Heart left ventricle (tissue), 16 donors: Measurements from ENCODE around the gene CATSPERD. TPM values are rescaled to one million over a fixed set of nuclear protein-coding genes. Genes with fewer than 3 reads are reported as not detected.
"Not testable (repeated sequence)": the region's sequence is repeated elsewhere in the genome, so short reads cannot be mapped to it uniquely, and the experiment has no call there.

Source experiments
- ATAC-seq, 4 donors: fragments of 200-7000 bp; cut with Tn5 transposase; one replicate each; pipeline ENCODE4 v1.9.1; 2020 to 2022; ENCODE audit warnings: moderate library complexity in 4 of 4, mild to moderate bottlenecking in 3 of 4, moderate number of reproducible peaks in 1 of 4
- DNase-seq, 5 donors: peaks; one replicate each; pipeline ENCODE4 v3.0.0-alpha.2; 2020
- H3K27ac ChIP-seq, 12 donors: fragments of 200-600 bp; sonication (generic) in 4 of 12; one replicate each; pipeline versions ENCODE4 v1.5.0 to v1.8.0; 2016 to 2022; ENCODE audit warnings: mild to moderate bottlenecking in 2 of 12
- H3K27me3 ChIP-seq, 9 donors: fragments of 200-600 bp; sonication (generic) in 2 of 9; one replicate each; pipeline versions ENCODE4 v1.5.1 to v1.8.0; 2016 to 2022; ENCODE audit warnings: mild to moderate bottlenecking in 3 of 9
- H3K36me3 ChIP-seq, 9 donors: fragments of 200-600 bp; sonication (generic) in 2 of 9; one replicate each; pipeline versions ENCODE4 v1.5.0 to v1.8.0; 2018 to 2022; ENCODE audit warnings: mild to moderate bottlenecking in 2 of 9
- H3K4me1 ChIP-seq, 12 donors: fragments of 200-600 bp; sonication (generic) in 4 of 12; one replicate each; pipeline versions ENCODE4 v1.5.0 to v1.8.0; 2016 to 2022; ENCODE audit warnings: mild to moderate bottlenecking in 3 of 12
- H3K4me3 ChIP-seq, 12 donors: fragments of 200-600 bp; sonication (generic) in 4 of 12; one replicate each; pipeline versions ENCODE4 v1.5.0 to v1.8.0; 2017 to 2022; ENCODE audit warnings: mild to moderate bottlenecking in 9 of 12, moderate library complexity in 4 of 12
- H3K9me3 ChIP-seq, 12 donors: fragments of 200-600 bp; sonication (generic) in 4 of 12; one replicate each; pipeline versions ENCODE4 v1.5.0 to v1.8.0; 2016 to 2022; ENCODE audit warnings: mild to moderate bottlenecking in 1 of 12
- CTCF ChIP-seq, 12 donors: fragments of 200-600 bp; sonication (generic) in 4 of 12; IDR thresholded peaks; one replicate each; pipeline versions ENCODE4 v1.5.0 to v1.8.0; 2018 to 2022; ENCODE audit warnings: antibody characterized with exemption in 12 of 12, mild to moderate bottlenecking in 5 of 12
- POLR2A ChIP-seq, 2 donors: fragments of 450-650 bp; IDR thresholded peaks; one replicate each; pipeline ENCODE4 v1.6.1; 2017; ENCODE audit warnings: antibody characterized with exemption in 2 of 2, mild to moderate bottlenecking in 2 of 2, moderate library complexity in 2 of 2
- WGBS, 4 donors: extraction: QIAGEN DNeasy Blood & Tissue Kit in 2 of 4; methylation state at CpG; one replicate each; pipeline versions ENCODE4 v1.1.5 to v1.1.7; 2013 to 2018; 5-methylcytosine and 5-hydroxymethylcytosine counted together
- intact Hi-C, 10 donors: fragments of 100-400 bp; cut with DNase I; formaldehyde crosslinking; loops; one replicate each; pipeline versions ENCODE4 v1.11.1 to v1.14.2; 2022
- polyA plus RNA-seq, 2 donors: library from polyadenylated mRNA; stranded (reverse); fragments of 200-250 nt; gene quantifications; one replicate each; pipeline ENCODE4 v1.2.3, GENCODE V29; 2013
- total RNA-seq, 9 donors: library from RNA; depleted of rRNA in 2 of 9; stranded (reverse); fragments of >200 nt in 2 of 9; fragmentation: NEBNext Ultra II Directional in 3 of 9; extraction: Animal tissue kit (Norgen Biotek cat#: 25700) in 3 of 9; gene quantifications; one replicate each; pipeline versions ENCODE4 v1.1.0 to v1.2.4, GENCODE V29; 2016 to 2023
- donor health status: ischemic (EF 13 %, LVEDD 7.1; RV severe dilation, severe dysfunction).
- donor health status: healthy with polysubstance abuse.
- donor health status: DM: no; HTN: yes; CAD: no.
- donor health status: DM: no; HTN: no; CAD: no.
- donor health status: ischemic (EF 25% LVEDD 6.9; RV normal size, moderate dysfunction).
- donor health status: ischemic (EF 25% LVEDD 5.7; RV mildly dilated, moderate dysfunction).
- donor health status: healthy.
- donor health status: DM: yes; HTN: yes; CAD: no.
- donor health status: ischemic (EF 35%, LVEDD 5.7; RV mildly dilated, moderate dysfunction).
- donor health status: nonischemic (EF 11% LVEDD 7.7; RV severe dilation, severe dysfunction).
- donor health status: DM: yes; HTN: yes; CAD: no.
- donor health status: PGD.
- donor health status: ischemic (EF 29% LVEDD 5.4; RV normal size, mild dysfunction).
- donor health status: nonischemic (EF 23%, LVEDD 6.1; RV moderate dilation, normal function).

The CATSPERD gene
- total and polyA plus RNA-seq, 11 donors = not detected

- H3K36me3 ChIP-seq = no peaks in the 10 kb centered on the region
- no peak overlapping the region for H3K27ac ChIP-seq
- intact Hi-C loops = loop anchor here in 2 of 10 donors (10.0 kb wide), 1 partner anchor 249 kb away; no protein-coding TSS in a partner anchor
- DNase-seq (no peak), ATAC-seq (peak in 1 of 4 donors; percentile 18)
- H3K4me1 ChIP-seq = no peaks in the 10 kb centered on the region
- no peaks in the 10 kb centered on the region for H3K9me3 ChIP-seq
- WGBS, 4 donors = 64 to 75% (median 69%) methylated on average over 7 to 17 of the region's 17 CpGs
- no peaks in the 10 kb centered on the region for H3K27me3 ChIP-seq
- no peak overlapping the region for H3K4me3 ChIP-seq
- no peak for TF ChIP-seq CTCF (IDR thresholded peaks at IDR 0.05)
- TF ChIP-seq POLR2A (IDR thresholded peaks at IDR 0.05) = no peak
Observed at GRCh38 chr19:5775668-5776309, 55.4 kb downstream of the CATSPERD start.

GRCh38 chr19:5778402-5778801 lies 58.0 kb downstream of the CATSPERD start:
- no peaks in the 10 kb centered on the region for H3K27me3 ChIP-seq
- no peak for TF ChIP-seq CTCF (IDR thresholded peaks at IDR 0.05)
- TF ChIP-seq POLR2A (IDR thresholded peaks at IDR 0.05) = no peak
- ATAC-seq = no peak
- H3K9me3 ChIP-seq = no peaks in the 10 kb centered on the region
- 83 to 89% (median 86%) methylated on average over 17 of the region's 17 CpGs for WGBS, 4 donors
- intact Hi-C loops = loop anchor here in 2 of 10 donors (10.0 kb wide), 1 partner anchor 246 kb away; no protein-coding TSS in a partner anchor
- H3K4me1 ChIP-seq = no peaks in the 10 kb centered on the region
- H3K4me3 ChIP-seq = no peak overlapping the region
- peaks cover 0 to 4% (median 0%) of the 10 kb centered on the region in 9 donors for H3K36me3 ChIP-seq
- no peak overlapping the region for H3K27ac ChIP-seq
- no peak for DNase-seq

DNA sequence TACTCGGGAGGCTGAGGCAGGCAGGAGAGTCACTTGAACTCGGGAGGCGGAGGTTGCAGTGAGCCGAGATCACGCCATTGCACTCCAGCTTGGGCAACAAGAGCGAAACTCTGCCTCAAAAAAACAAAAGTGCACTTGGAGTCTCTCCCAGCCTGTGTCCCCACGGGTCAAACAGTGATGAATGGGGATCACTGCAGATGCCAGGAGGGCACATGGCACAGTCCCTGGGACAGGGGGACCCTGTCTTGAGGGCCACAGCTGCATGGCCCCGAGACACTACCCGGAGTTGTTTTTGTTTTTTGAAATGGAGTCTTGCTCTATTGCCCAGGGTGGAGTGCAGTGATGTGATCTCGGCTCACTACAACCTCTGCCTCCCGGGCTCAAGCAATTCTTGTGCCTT lies 60.5 kb downstream of the CATSPERD start:
- H3K27ac ChIP-seq, ATAC-seq, intact Hi-C loops, H3K4me1 ChIP-seq, H3K9me3 ChIP-seq, DNase-seq, H3K4me3 ChIP-seq, H3K27me3 ChIP-seq: not testable (repeated sequence)
- WGBS, 4 donors = 84 to 88% (median 86%) methylated on average over 9 to 11 of the region's 11 CpGs
- peaks cover 0 to 28% (median 19%) of the 10 kb centered on the region in 9 donors for H3K36me3 ChIP-seq

GRCh38 chr19:5782322-5782721 lies 61.9 kb downstream of the CATSPERD start:
- no peak for DNase-seq
- peak in 1 of 4 donors; percentile 10 for ATAC-seq
- Histone ChIP-seq H3K9me3 (no peaks in the 10 kb centered on the region), H3K36me3 (peaks cover 0 to 42% (median 33%) of the 10 kb centered on the region in 9 donors), H3K4me3 (no peak overlapping the region), H3K27ac (no peak overlapping the region), H3K4me1 (no peaks in the 10 kb centered on the region), H3K27me3 (no peaks in the 10 kb centered on the region)
- intact Hi-C loops = no loop called here
- TF ChIP-seq POLR2A (IDR thresholded peaks at IDR 0.05) (no peak), CTCF (IDR thresholded peaks at IDR 0.05) (no peak)
- WGBS, 4 donors = 73 to 85% (median 85%) methylated on average over 7 to 9 of the region's 9 CpGs
